ENCODE measurements around the gene PPP1R14D. TPM values are rescaled to one million over a fixed set of nuclear protein-coding genes. Genes with fewer than 3 reads are reported as not detected.

The PPP1R14D gene
- polyA plus RNA-seq, 3 donors = 0.22 to 0.47 (median 0.42) TPM

- no peak for DNase-seq (ENCODE audit: low read depth in 3 of 3, low spot score in 2 of 3)
Observed at GRCh38 chr15:40766194-40766815, 62.2 kb downstream of the PPP1R14D start.

Other genes starting within 250 kb of the PPP1R14D start
- 10 to 100 TPM; 17.3 to 21.4 (median 18.6) TPM for gene KNL1, start 234.5 kb downstream of the PPP1R14D start, polyA plus RNA-seq (ENCODE audit: insufficient read length in 3 of 3)
- gene RAD51, start 133.5 kb downstream of the PPP1R14D start, polyA plus RNA-seq (ENCODE audit: insufficient read length in 3 of 3) = 10 to 100 TPM; 13.3 to 17.7 (median 14.9) TPM
- gene RMDN3, start 73.5 kb downstream of the PPP1R14D start, polyA plus RNA-seq (ENCODE audit: insufficient read length in 3 of 3) = 10 to 100 TPM; 35.4 to 39.2 (median 38.7) TPM
- gene GCHFR, start 64.6 kb downstream of the PPP1R14D start, polyA plus RNA-seq (ENCODE audit: insufficient read length in 3 of 3) = 10 to 100 TPM; 31.9 to 44.8 (median 36.3) TPM
- 1 to 10 TPM; 1.7 to 1.9 (median 1.9) TPM for gene C15orf62, start 58.7 kb downstream of the PPP1R14D start, polyA plus RNA-seq (ENCODE audit: insufficient read length in 3 of 3)
- 10 to 100 TPM; 25.7 to 27.9 (median 26.0) TPM for gene ZFYVE19, start 21.6 kb downstream of the PPP1R14D start, polyA plus RNA-seq (ENCODE audit: insufficient read length in 3 of 3)
- 10 to 100 TPM; 38.1 to 40.6 (median 38.5) TPM for gene DNAJC17, start 21.2 kb downstream of the PPP1R14D start, polyA plus RNA-seq (ENCODE audit: insufficient read length in 3 of 3)
- gene SPINT1, start 15.3 kb upstream of the PPP1R14D start, polyA plus RNA-seq (ENCODE audit: insufficient read length in 3 of 3) = 10 to 100 TPM; 60.3 to 71.1 (median 70.0) TPM
- gene RHOV, start 45.5 kb upstream of the PPP1R14D start, polyA plus RNA-seq (ENCODE audit: insufficient read length in 3 of 3) = 1 to 10 TPM; 1.4 to 1.7 (median 1.4) TPM
- 10 to 100 TPM; 15.9 to 17.7 (median 16.3) TPM for gene VPS18, start 65.7 kb upstream of the PPP1R14D start, polyA plus RNA-seq (ENCODE audit: insufficient read length in 3 of 3)
- gene DLL4, start 100.6 kb upstream of the PPP1R14D start, polyA plus RNA-seq (ENCODE audit: insufficient read length in 3 of 3) = 1 to 10 TPM; 6.6 to 9.1 (median 8.5) TPM
- gene CHAC1, start 124.8 kb upstream of the PPP1R14D start, polyA plus RNA-seq (ENCODE audit: insufficient read length in 3 of 3) = 1 to 10 TPM; 2.5 to 3.9 (median 3.4) TPM

Measured in right renal cortex interstitium (tissue), 3 donors.